ENCODE results near the gene DOC2A.

DNA sequence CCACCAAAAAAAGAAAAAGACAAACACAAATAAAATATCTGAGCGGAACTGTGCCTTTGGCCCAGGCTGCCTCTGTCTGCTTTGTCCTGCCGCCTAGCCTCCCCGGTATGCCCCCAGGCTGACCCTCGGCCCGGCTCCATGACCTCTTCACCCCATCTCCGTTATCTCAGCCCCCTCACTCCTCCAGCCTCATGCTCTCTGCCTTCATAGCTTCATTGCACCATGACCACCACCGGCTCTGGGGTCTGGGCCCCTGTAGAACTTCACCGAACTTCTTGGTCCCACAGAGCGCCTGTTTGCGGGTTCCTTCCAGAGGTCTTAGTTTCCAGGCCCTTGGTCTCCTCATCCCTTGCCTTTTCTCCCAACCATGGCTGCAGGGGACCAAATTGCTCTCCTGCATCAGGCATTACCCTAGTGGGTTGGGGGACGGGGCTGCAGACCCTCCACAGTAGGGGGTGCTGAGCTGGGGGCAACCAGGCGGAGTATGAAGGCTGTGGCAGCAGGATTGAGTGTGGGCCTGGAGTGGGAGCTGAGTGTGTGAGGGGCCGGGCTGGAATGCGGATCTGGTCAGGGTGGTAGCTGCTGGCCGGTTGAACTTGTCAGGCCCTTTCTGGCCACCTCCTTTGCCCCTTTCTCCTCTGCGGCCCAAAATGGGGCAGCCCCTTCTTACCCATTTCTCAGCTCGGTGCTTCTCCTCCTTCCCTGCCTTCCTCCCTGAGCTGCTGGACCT lies 22.3 kb downstream of the DOC2A start:
- TF ChIP-seq, protein P1, sequence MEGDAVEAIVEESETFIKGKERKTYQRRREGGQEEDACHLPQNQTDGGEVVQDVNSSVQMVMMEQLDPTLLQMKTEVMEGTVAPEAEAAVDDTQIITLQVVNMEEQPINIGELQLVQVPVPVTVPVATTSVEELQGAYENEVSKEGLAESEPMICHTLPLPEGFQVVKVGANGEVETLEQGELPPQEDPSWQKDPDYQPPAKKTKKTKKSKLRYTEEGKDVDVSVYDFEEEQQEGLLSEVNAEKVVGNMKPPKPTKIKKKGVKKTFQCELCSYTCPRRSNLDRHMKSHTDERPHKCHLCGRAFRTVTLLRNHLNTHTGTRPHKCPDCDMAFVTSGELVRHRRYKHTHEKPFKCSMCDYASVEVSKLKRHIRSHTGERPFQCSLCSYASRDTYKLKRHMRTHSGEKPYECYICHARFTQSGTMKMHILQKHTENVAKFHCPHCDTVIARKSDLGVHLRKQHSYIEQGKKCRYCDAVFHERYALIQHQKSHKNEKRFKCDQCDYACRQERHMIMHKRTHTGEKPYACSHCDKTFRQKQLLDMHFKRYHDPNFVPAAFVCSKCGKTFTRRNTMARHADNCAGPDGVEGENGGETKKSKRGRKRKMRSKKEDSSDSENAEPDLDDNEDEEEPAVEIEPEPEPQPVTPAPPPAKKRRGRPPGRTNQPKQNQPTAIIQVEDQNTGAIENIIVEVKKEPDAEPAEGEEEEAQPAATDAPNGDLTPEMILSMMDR (IDR thresholded peaks at IDR 0.05): no peak
- no peak for TF ChIP-seq POLR2A (IDR thresholded peaks at IDR 0.05)
- no peak for TF ChIP-seq POLR2AphosphoS5 (IDR thresholded peaks at IDR 0.05)
